Measurements from ENCODE around the gene HOXC13. TPM values are rescaled to one million over a fixed set of nuclear protein-coding genes. Genes with fewer than 3 reads are reported as not detected.

HOXC13 gene
- total RNA-seq, 2 experiments from 2014 or later, result 0.06 TPM; not detected in 1

- Histone ChIP-seq H3K9me3 (ENCODE audit: low read length) (no peaks in the 10 kb centered on the region), H3K9me2 (ENCODE audit: insufficient read depth, low read length) (no peaks in the 10 kb centered on the region), H3K27ac (ENCODE audit: low read depth, low read length, poor library complexity, severe bottlenecking) (no peak overlapping the region), H2AFZ (ENCODE audit: low read length) (no peak overlapping the region), H4K20me1 (ENCODE audit: insufficient read depth, low read length) (no peaks in the 10 kb centered on the region), H3K79me2 (ENCODE audit: insufficient read depth, low read depth, low read length) (no peaks in the 10 kb centered on the region), H3K4me1 (ENCODE audit: insufficient read depth, low read length, poor library complexity, severe bottlenecking) (no peaks in the 10 kb centered on the region), H3K4me3 (ENCODE audit: low read depth, low read length, poor library complexity, severe bottlenecking) (no peak overlapping the region), H3K36me3 (ENCODE audit: insufficient read depth, low read length) (no peaks in the 10 kb centered on the region), H3K4me2 (ENCODE audit: low read length) (no peak overlapping the region)
- TF ChIP-seq EZH2phosphoT487 (IDR thresholded peaks at IDR 0.05; ENCODE audit: borderline replicate concordance, low read depth, low read length) (no peak), CTCF (conservative IDR thresholded peaks at IDR 0.05; ENCODE audit: low read length) (no peak)
- ChIA-PET POLR2A (interaction anchor here (0.5 kb wide), 1 partner anchor 529 kb away, joined by 3 read pairs; no protein-coding TSS in a partner anchor), CTCF (ENCODE audit: unreplicated experiment) (interaction anchor here (0.7 kb wide), 1 partner anchor 151 kb away, joined by 3 read pairs; no protein-coding TSS in a partner anchor)
- no TSS peak for BruUV-seq (replicated peaks)
- DNase-seq (ENCODE audit: low spot score), result no peak
- intact Hi-C loops (cut with micrococcal nuclease; ENCODE audit: unreplicated experiment), result no loop called here
These were observed 7.9 kb upstream of the HOXC13 start for GRCh38 chr12:53930591-53931255.

- no peaks in the 10 kb centered on the region for H3K9me3 ChIP-seq (ENCODE audit: low read length)
- H3K4me2 ChIP-seq (ENCODE audit: low read length), result no peak overlapping the region
- intact Hi-C loops (cut with micrococcal nuclease; ENCODE audit: unreplicated experiment), result no loop called here
- no peak for DNase-seq (ENCODE audit: low spot score)
- H3K4me3 ChIP-seq (ENCODE audit: low read depth, low read length, poor library complexity, severe bottlenecking), result no peak overlapping the region
- H2AFZ ChIP-seq (ENCODE audit: low read length), result no peak overlapping the region
- no peaks in the 10 kb centered on the region for H3K36me3 ChIP-seq (ENCODE audit: insufficient read depth, low read length)
- BruUV-seq (replicated peaks), result no TSS peak
- H3K27ac ChIP-seq (ENCODE audit: low read depth, low read length, poor library complexity, severe bottlenecking), result no peak overlapping the region
- H3K79me2 ChIP-seq (ENCODE audit: insufficient read depth, low read depth, low read length), result no peaks in the 10 kb centered on the region
- ChIA-PET CTCF (ENCODE audit: unreplicated experiment) (no interaction called here), POLR2A (interaction anchor here (0.7 kb wide), 1 partner anchor 1180 kb away, joined by 3 read pairs; no protein-coding TSS in a partner anchor)
- H4K20me1 ChIP-seq (ENCODE audit: insufficient read depth, low read length), result no peaks in the 10 kb centered on the region
- no peaks in the 10 kb centered on the region for H3K9me2 ChIP-seq (ENCODE audit: insufficient read depth, low read length)
- no peak for TF ChIP-seq EZH2phosphoT487 (IDR thresholded peaks at IDR 0.05; ENCODE audit: borderline replicate concordance, low read depth, low read length)
- TF ChIP-seq CTCF (conservative IDR thresholded peaks at IDR 0.05; ENCODE audit: low read length), result no peak
- H3K4me1 ChIP-seq (ENCODE audit: insufficient read depth, low read length, poor library complexity, severe bottlenecking), result no peaks in the 10 kb centered on the region
These were observed 6.6 kb upstream of the HOXC13 start for GRCh38 chr12:53931844-53932581.

- intact Hi-C loops (cut with micrococcal nuclease; ENCODE audit: unreplicated experiment), result no loop called here
- no TSS peak for BruUV-seq (replicated peaks)
- ChIA-PET CTCF (ENCODE audit: unreplicated experiment) (no interaction called here), POLR2A (no interaction called here)
- H3K79me2 ChIP-seq (ENCODE audit: insufficient read depth, low read depth, low read length), result no peaks in the 10 kb centered on the region
- no peaks in the 10 kb centered on the region for H3K9me3 ChIP-seq (ENCODE audit: low read length)
- no peak for DNase-seq (ENCODE audit: low spot score)
- no peaks in the 10 kb centered on the region for H3K4me1 ChIP-seq (ENCODE audit: insufficient read depth, low read length, poor library complexity, severe bottlenecking)
- TF ChIP-seq EZH2phosphoT487 (IDR thresholded peaks at IDR 0.05; ENCODE audit: borderline replicate concordance, low read depth, low read length), result no peak
- no peak for TF ChIP-seq CTCF (conservative IDR thresholded peaks at IDR 0.05; ENCODE audit: low read length)
- no peaks in the 10 kb centered on the region for H4K20me1 ChIP-seq (ENCODE audit: insufficient read depth, low read length)
- no peaks in the 10 kb centered on the region for H3K9me2 ChIP-seq (ENCODE audit: insufficient read depth, low read length)
- H3K36me3 ChIP-seq (ENCODE audit: insufficient read depth, low read length), result no peaks in the 10 kb centered on the region
- no peak overlapping the region for H3K4me3 ChIP-seq (ENCODE audit: low read depth, low read length, poor library complexity, severe bottlenecking)
- H2AFZ ChIP-seq (ENCODE audit: low read length), result no peak overlapping the region
- H3K27ac ChIP-seq (ENCODE audit: low read depth, low read length, poor library complexity, severe bottlenecking), result no peak overlapping the region
- no peak overlapping the region for H3K4me2 ChIP-seq (ENCODE audit: low read length)
These were observed 5.7 kb upstream of the HOXC13 start for GRCh38 chr12:53932915-53933314.
